NOMO-1 treated with dmso at 0.1 percent for 144 hours (cell line): ENCODE results near the gene CDC14A.
"Not testable (repeated sequence)": the region's sequence is repeated elsewhere in the genome, so short reads cannot be mapped to it uniquely, and the experiment has no call there.

Experiments
- DNase-seq: peaks from one replicate; lab custom pipeline; 2025; ENCODE audit not compliant: unreplicated experiment; lab: John Stamatoyannopoulos, UW

The CDC14A gene

DNA sequence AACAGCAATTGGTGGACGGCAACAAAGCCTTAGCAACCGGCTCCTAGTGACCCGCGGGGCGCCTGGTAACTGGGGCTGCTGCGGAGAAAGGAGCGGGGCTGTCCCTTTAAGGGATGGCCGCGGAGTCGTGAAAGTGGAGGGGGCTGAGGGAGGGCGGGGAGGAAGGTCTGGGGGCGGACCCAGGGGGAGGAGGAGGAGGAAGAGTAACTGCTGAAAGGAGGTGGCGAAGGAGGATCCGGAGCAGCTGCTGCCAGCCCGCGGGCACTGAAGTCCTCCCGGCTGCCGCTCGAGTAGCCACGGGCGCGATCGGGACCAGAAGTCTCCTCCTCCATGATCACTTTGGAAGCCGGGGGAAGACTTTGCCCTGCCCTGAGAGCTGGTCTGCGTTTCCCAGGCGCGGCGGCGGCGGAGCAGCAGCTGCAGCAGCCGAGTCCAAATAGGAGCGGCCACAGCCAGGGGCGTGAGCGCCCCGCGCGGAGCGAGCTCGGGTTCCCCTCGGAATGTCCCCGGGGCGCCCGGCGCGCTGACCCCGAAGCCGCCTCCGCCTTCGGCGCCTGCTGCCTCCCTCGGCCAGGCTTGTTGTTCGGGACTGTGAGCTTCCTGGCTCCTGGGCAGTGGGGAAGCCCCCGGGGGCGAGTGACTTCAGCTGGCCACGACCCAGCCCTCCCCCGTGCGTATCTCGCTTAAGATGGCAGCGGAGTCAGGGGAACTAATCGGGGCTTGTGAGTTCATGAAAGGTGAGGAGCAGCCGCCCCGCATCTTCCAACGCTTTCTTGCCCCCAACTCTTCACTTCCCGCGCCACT is at the start of gene CDC14A:
Gene CDC14A, plus strand, starts transcription at position 240 of the 804 bp plus-strand sequence. Its CDS starts 449 bp downstream, at position 689.
- DNase-seq, result peak; percentile 96

GRCh38 chr1:100302739-100303138 is 49.6 kb upstream of the CDC14A start:
- DNase-seq, result no peak

- no peak for DNase-seq
Observed at GRCh38 chr1:100304227-100304626, 48.1 kb upstream of the CDC14A start.

DNA sequence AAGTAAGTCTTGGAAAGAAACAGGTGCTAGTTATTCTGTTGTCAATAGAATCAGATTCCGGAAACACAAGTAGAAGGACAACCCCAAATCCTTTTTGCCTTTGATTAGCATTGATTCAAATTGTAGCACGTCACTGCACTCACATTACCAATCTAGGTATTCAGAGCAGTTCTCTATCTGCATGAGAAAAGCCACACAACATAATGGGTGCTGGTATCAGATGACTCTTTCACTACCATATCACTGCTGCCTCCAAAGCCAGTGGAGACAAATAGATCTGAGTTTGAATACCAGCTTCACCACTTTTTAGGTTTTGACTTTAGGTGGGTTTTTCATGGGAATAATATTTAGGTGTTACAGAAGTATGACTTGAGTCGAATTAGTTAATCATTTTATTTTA is 47.4 kb upstream of the CDC14A start:
- no peak for DNase-seq

DNA sequence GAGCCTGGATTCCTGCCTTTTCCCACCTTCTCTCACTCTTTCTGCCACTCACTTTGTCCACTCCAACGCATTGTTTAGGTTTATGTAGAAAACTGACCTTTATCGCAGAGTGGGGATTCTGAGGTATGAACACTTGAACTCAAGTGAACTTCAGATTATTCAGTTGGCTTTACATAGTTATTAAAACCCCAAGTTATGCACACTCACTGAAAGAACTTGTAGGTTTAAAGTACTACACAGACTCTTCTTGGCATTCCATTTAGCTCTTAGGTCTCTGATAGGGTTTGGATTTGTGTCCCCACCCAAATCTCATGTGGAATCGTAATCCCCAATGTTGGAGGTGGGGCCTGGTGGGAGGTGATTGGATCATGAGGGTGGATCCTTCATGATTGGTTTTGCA is 46.4 kb upstream of the CDC14A start:
- DNase-seq, result no peak

DNA sequence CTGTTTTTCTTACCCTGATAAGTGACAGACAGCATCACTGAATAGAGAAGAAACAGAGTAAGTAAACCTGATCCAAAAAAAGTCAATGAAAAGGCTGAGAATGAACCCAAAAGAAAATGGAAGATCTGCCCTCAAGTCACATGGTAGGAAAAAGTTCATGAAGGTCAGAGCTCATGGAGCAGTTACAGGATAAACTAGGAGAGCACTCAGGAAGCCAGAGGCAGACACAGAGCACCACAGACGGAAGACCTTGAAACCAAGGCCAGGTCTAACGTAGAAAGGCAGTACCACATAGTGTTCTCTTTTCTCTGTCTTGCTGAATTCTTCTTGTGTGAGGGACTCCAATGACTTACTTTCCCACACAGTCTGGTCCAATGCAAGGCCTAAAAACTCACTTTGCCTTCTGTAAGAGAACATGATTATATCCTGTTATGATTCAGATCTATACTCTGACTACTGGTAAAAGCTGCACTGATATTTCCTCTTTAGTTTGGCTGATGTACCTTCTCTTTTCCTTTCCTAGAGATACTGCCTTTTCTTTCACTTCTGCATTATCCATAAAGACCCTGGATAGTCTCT is 45.5 kb upstream of the CDC14A start:
- no peak for DNase-seq

GRCh38 chr1:100308777-100309176 is 43.5 kb upstream of the CDC14A start:
- no peak for DNase-seq

DNA sequence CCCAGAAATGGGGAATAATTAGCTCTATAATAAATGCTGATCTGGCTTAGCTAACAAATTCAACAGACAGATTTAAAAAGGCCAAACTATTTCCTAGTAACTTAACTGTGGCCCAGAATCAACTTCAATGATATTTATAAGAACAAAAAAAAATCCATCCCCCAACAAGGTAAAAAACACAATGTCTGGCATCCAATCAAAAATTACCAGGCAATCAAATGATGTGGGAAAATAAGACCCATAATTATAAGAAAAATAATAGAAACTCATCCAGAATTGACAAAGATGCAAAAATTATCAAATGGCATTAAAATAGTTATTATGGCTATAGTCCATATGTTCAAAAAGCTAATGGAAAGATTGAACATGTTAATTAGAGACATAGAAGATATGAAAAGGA is 42.4 kb upstream of the CDC14A start:
- DNase-seq, result no peak

DNA sequence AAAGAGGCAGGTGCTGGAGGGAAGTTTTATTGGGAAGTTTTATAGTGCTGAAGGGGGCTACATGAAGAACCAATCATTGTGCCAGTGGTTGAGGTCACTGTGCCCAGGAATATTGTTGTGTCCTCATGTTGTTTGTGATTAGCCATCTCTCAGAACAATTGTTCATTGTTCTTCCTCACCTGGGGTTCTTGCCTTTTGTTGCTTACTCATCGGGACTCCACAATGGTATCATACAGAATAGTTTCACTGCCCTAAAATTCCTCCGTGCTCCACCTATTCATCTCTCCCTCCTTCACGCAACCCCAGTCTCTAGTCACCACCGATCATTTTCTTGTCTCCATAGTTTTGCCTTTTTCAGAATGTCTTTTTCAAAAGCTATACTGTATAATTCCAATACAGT is 38.9 kb upstream of the CDC14A start:
- no peak for DNase-seq

GRCh38 chr1:100316622-100317021 is 35.7 kb upstream of the CDC14A start:
- DNase-seq, result no peak

DNA sequence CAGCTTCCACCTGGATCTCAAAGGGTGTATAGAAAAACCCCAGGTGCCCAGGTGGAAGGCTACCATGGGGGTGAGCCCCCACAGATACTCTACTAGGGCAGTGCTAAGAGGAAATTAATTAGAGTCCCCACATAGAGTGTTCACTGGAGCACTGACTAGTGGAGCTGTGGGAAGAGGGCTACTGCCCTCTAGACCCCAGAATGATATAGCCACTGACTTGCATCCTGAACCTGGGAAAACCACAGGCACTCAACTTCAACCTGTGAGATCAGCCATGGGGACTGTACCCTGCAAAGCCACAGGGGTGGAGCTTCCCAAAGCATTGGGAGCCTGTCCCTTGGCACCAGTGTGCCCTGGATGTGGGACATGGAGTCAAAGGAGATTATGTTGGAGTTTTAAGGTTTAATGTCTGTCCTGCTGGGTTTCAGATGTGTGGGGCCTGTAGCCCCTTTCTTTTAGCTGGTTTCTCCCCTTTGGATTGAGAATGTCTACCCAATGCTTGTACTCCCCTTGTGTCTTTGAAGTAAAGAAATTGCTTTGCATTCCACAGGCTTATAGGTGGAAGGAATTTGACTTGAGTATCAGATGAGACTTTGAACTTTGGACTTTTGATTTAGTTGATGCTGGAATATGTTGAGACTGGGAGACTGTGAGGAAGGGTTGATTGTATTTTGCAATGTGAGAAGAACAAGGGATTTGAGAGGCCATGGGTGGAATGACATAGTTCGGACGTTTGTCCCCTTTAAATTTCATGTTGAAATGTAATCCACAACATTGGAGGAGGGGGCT is 31.8 kb upstream of the CDC14A start:
- DNase-seq, result no peak

- DNase-seq, result no peak
Observed at GRCh38 chr1:100321100-100321493, 31.2 kb upstream of the CDC14A start.

DNA sequence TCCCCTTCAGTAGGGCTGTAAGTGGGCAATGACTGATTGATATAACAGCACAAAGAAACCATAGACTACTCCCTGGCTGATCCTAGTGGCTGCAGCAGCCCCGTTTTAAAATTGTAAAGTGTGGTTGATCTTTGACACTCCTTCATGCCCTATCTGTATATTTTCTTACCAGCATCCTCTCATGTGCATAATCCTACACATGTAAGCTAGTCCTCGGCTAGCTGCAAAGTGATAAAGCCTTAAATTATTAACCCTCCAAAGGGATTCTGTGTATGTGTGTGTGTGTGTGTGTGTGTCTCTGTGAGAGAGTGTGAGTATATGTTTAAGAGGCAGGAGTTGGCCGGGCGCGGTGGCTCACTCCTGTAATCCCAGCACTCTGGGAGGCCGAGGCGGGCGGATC is 30.8 kb upstream of the CDC14A start:
- no peak for DNase-seq

- DNase-seq, result no peak
Observed at GRCh38 chr1:100322436-100323211, 29.7 kb upstream of the CDC14A start.

- DNase-seq, result no peak
Observed at GRCh38 chr1:100323419-100324106, 28.7 kb upstream of the CDC14A start.

DNA sequence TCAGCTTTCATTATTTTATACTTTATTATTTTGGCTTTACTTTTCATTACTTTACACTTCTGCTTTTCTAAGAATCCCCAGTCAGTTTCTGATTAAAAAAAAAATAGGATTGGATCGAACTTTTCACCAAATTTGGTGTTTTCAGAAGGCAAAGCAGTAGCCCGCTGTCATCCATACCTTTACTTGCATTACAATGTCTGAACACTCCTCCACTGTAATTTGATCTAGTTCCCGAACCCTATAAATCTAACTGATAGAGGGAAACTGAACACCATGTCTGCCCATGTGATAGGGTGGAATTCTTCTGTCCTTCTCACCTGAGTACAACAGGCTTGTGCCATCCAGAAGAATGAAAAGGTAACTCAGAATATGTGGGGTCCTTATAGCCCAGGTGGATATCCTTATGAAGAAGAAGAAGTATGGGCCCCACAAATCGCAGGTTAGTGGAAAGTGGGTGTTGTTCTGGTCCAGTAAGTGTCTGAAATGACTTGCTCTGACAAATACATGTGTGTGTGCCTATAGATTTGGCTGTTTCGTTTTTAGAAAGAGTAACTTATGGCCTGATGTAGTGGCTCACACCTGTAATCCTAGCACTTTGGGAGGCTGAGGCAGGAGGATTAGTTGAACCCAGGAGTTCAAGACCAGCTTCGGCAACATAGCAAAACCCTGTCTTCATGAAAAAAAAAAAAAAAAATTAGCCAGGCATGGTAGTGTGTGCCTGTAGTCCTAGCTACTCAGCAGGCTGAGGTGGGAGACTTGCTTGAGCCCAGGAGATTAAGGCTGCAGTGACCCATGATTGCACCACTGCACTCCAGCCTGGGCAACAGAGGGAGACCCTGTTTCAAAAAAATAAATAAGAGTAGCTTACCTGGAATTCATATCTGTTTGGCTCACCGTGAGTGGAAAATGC is 26.6 kb upstream of the CDC14A start:
- DNase-seq, result no peak

- DNase-seq, result not testable (repeated sequence)
Observed at GRCh38 chr1:100326325-100326670, 26.0 kb upstream of the CDC14A start.

GRCh38 chr1:100328133-100328532 is 24.2 kb upstream of the CDC14A start:
- DNase-seq, result peak; percentile 40

DNA sequence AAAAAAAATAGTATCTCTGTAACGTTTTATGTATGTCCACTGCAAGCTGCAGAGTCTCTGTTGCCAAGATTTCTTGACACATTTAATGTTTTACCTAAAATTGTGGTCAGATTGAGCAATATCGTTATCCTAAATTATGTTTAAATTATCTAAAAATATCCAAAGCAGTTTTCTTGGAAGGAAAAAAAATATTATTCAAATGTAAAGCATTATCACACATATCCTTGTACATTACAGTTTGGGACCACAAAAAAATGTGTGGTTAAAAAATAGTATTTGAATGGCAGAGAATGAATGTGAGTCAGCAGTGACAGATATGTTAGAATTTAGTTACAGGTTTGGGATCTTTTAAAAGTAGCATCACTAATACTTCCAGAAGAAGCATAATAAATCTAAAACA is 21.2 kb upstream of the CDC14A start:
- not testable (repeated sequence) for DNase-seq

DNA sequence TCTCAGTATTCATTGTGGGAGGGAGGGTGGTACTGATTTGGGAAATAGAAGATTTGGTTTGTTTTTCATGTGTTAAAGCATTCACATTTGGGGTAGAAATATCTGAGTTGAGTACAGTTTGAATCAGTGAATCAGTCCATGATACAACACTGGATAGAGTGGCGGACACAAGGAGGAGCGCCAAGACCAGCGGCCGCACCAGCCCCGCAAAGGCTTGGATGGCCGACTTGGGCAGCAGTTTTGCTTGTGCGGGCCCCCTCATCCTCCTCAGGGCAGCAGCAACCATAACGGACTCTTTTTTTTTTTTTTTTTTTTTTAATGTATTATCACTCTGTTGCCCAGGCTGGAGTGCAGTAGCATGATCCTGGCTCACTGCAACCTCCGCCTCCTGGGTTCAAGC is 20.0 kb upstream of the CDC14A start:
- DNase-seq, result no peak
